ENCODE data around the gene SYCE3.

Gene SYCE3

DNA sequence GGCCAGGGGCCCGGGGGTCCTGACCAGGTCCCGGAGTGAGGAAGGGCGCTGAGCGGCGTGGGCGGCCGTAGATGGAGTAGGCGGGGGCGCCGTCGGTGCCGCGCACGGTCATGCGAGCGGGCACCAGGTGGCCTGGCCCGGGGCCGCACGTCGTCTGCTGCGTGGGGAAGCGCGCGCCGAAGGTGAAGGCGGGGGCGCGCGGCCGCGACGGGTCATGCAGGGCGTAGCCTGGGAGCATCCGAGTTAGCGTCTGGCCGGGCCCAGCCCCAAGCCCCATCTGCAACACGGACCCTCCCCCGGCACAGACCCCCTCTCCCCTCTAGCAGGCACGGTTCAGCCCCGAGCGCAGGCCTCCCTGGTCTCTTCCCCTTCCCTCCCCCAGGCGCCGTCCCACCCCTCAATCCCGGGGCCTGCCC is 31.2 kb downstream of the SYCE3 start:
- DNase-seq (ENCODE audit: low spot score), result peak; percentile 58

DNA sequence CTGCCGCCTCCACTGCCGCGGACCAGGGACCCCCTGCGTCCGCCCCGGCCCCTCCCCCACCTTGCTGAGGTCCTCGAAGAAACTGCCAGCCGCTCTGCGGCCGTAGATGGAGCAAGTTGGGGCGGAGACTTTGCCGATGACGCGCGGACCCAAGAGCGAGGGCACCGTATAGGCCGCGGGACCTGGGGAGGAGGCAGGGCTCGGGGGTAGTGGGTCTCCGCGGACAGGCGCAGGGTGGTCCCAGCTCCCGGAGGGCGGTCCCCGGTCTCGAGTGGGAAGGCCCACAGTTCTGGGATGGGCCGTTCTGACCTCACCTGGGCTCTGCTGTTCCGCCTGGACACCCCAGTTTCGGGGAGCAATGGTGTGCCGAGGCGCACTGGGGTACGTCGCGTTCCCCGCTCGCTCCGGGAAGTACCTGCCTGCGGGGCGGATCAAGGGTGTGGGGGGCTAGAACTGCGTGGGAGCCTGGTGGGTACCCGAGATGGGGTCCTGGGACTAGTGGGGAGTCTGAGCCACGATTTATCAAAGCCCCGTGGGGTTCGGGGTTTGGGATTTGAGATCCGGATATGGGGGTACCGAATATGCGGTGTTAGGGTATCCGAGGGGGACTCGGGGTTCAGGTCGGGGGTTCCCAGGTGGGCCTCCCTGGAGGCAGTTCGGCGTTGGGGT is 31.7 kb downstream of the SYCE3 start:
- DNase-seq (ENCODE audit: low spot score), result peak; percentile 78

DNA sequence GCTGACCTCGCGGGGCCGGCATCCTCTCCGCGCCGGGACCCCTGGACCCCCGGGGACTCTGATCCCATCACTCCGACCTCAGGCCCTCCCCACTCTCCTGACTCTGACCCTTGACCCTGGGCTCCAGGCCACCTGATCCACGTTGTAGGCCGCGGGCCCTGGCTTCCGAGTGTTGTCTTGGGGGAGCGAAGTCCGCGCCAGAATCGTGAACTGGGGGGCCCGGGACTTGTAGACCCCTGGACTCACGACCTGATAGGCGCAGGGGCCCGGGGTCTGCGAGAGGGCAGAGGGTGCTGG is 32.2 kb downstream of the SYCE3 start:
- DNase-seq (ENCODE audit: low spot score), result no peak

DNA sequence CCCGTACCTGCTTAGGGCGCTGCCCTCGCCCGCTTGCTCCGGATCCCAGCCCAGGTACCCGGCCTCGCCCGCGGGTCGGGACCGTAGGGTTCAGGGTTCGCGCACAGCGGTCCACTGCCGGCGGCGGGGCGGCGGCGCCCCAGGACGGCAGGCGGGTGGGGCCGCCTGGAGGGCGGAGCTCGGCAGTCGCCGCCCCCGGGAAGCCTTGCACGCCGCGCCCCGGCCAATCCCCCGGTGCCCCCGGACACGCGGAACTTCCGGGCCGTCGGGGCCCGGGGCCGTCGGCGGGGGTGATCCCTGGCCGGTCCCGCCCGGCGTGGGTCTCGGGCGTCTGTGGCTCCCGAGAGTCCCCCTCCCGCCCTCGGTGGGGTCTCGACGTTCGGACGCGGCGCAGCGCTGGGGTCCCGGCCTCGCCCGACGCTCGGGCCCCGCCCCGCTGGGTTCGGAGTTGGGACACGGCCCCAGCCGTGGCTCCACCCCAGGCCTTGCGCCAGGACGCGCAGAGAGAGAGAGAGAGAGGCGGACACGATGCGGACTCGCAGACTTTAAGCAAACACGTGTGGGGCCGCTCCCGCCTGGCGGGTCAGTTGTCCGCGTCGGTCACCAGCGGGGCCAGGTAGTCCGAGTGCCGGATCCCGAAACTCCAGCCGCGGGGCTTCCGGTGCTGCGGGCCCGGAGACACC is 32.7 kb downstream of the SYCE3 start, which contains the start of gene TYMP:
TSS of gene TYMP (minus strand) at position 116 of the 683 bp plus-strand sequence. CDS start 303 bp downstream, outside the sequence.
- DNase-seq (ENCODE audit: low spot score), result peak; percentile 63

- no peak for DNase-seq (ENCODE audit: low spot score)
Observed at GRCh38 chr22:50529416-50529896, 33.3 kb downstream of the SYCE3 start.

DNA sequence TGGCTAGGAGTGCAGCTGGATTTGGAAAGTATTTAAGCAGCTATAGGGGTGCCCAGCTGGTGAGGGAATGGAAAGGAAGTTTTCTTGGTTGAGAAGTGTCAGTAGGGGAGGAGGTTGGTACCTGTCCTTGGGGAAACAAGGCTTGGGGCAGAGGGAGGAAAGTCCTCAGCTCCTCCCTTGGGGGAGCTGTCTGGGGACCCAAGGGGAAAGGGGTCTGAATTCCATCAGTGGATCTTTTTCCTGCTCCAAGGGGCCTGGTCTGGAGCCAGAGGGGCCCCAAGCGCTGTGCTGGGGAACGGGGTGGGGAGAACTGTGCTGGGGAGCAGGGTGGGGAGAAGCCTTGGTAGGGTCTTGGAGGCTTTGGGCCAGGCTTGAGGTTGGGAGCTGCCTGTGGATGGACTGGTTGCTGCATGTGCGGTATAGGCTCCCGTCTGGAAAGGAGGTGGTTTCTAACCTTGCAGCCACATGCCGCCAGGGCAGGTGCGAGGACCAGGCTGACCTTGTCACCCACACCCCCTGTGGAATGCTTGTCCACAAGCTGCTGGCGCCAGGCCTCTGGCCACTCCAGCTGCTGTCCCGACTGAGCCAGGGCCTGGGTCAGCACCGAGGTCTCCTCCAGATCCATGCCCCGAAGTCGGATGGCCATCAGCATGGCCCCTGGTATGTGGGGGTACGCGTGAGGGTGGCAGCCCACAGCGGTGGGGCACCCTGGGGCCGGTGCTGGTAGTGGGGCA is 33.9 kb downstream of the SYCE3 start:
- no peak for DNase-seq (ENCODE audit: low spot score)

DNA sequence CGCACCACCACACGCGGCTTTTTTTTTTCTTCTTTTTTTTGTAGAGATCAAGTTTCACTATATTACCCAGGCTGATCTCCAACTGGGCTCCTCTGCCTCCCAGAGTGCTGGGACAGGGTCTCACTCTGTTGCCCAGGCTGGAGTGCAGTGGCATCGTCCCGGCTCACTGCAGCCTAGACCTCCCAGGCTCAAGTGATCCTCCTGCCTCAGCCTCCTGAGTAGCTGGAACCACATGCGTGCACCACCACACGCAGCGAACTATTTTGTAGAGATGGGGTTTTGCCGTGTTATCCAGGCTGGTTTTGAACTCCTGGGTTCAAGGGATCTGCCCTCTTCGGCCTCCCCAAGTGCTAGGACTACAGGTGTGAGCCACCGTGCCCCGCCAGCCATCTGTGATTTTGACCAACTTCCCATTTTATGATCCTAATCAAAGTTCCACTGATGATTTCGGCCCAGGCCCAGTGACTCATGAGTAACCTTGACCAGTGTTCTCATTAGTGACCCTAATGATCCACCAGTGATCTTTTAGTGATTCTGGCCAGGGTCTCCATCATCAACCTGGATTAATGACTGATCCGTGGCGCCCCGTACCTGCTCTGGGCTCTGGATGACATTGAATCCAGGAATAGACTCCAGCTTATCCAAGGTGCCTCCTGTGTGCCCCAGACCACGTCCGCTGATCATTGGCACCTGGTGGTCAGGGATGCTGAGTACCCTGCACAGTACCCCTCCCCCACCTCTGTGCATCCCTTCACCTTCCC is 34.6 kb downstream of the SYCE3 start:
- no peak for DNase-seq (ENCODE audit: low spot score)

DNA sequence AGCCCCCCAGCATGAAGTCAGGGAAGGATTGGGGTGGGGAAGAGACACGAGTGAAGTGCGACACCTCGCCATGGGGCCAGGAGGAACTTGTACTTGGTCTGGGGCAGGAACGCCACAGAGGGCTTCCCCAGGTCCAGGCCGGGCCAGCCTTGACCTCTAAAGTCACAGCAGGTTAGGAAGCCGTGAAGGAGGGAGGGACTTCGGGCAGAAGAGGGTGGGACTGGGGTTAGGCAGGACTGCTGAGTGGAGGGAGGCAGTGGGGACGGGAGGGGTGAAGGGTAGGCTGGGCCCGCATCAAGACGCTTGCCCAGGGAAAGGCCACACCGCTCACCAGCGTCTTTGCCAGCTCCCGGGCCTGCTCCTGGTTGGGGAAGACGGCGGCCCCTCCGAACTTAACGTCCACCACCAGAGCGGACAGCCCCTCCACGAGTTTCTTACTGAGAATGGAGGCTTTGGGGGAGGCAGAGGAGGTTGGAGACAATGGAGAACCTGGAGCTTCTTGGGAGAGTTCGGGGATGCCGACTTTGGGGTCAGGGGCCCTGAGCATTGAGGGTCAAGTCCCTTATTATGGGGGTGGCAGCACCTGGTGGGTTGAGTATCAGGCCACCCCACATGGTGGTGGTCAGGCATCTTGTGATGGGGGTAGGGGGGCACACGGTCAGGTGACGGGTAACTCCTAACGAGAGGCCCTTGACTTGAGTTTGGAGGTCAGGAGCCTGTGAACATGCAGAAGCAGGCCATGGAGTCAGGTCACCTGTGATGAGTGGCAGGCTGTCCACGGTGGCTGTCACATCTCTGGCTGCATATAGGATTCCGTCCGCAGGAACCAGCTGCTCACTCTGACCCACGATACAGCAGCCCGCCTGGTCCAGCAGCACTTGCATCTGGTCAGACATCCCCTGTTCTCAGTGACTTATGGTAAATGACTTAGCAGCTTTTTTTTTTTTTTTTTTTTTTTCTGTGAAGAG is 35.6 kb downstream of the SYCE3 start:
- no peak for DNase-seq (ENCODE audit: low spot score)

- peak; percentile 87 for DNase-seq (ENCODE audit: low spot score)
Observed at GRCh38 chr22:50526108-50526833, 36.4 kb downstream of the SYCE3 start.

DNA sequence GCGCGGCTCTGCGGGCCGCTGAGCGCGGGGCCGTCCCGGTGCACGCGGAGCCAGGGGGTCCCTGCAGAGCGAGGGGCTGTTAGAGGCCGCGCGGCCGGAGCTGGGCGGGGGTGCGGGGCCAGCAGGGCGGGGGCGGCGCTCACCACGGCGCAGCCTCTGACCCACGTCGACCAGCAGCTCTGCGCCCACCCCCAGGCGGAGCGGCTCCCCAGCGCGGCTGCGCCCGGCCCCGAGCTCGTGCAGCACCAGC is 36.9 kb downstream of the SYCE3 start:
- no peak for DNase-seq (ENCODE audit: low spot score)

DNA sequence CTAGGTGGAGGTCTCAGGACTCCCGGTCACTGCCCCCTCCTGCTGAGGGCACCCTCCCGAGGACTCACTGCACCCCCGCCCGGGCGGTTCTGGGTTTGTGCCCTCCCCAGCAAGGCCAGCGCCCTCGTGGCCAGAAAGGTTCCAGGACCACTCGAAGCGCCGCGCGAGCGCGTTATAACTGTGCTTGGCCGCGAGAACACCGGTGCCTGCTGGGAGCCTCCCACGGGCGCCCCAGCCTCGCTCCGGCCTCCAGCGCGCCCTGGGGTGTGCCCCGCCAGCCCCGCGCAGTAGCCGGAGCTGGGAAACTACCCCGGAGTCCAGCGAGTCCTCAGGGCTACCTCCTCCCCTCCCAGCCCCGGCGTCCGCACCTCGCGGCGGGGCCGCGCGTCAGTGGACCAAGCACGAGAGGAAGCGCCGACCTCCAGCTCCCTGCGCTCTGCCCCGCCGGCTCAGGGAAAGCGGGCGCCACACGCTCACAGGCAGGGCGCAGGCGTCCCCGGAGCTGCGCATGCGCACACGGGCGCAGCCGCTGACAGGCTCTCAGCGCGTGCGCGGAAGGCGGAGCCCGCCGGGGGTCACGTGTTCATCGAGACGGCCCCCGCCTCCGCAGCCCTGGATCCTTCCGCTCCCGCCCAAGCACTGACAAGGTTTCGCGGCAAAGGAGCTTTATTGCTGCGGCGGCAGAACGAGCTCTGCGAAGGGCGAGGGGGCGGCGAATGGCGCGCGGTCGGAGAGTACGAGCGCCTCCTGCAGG is 37.4 kb downstream of the SYCE3 start, which contains the start of gene SCO2:
TSS of gene SCO2 (minus strand) at position 495 of the 754 bp plus-strand sequence. CDS start 1,187 bp downstream, outside the sequence.
- DNase-seq (ENCODE audit: low spot score), result peak; percentile 98

- no peak for DNase-seq (ENCODE audit: low spot score)
Observed at GRCh38 chr22:50524676-50525103, 38.0 kb downstream of the SYCE3 start.

GRCh38 chr22:50523806-50524675 is 38.7 kb downstream of the SYCE3 start:
- DNase-seq (ENCODE audit: low spot score), result no peak

DNA sequence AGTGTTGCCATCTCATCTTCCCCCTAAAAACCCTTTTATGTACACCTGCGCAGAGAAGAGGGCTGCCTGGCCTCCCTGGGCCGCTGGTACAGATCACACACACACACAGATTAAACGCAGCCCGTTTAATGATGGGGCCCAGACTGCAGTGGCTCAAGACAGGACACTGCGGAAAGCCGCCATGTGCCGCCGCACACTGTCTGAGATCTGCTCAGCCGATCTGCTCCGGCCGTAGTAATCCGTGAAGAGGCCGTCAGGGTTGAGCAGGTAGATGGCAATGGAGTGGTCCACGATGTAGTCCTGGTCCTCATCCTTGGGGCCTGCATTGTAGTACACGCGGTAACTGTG is 39.3 kb downstream of the SYCE3 start:
- DNase-seq (ENCODE audit: low spot score), result no peak

GRCh38 chr22:50522806-50523438 is 39.8 kb downstream of the SYCE3 start:
- no peak for DNase-seq (ENCODE audit: low spot score)

DNA sequence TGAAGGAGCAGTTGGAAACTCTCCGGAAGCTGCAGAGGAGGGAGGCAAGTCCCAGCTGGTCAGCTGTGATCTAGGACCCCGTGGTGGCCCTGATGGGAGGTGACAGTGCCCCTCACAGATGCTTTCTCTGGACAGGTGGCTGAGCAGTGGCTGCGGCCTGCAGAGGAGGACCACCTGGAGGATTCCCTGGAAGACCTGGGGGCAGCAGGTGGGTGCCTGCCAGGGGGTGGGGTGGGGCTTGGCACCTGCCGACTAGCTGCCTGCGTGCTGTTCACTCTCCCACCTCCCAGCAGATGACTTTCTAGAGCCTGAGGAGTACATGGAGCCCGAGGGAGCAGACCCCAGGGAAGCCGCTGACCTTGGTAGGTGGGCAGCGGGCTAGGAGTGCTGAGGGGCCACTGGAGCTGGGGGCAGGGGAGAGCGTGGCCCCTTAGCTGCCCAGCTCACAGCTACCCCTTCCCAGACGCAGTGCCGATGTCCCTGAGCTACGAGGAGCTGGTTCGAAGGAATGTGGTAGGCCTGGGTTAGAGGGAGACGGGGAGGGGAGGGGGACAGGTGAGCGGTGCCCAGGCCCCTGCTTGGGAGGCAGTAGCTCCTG is 40.4 kb downstream of the SYCE3 start:
- no peak for DNase-seq (ENCODE audit: low spot score)

DNA sequence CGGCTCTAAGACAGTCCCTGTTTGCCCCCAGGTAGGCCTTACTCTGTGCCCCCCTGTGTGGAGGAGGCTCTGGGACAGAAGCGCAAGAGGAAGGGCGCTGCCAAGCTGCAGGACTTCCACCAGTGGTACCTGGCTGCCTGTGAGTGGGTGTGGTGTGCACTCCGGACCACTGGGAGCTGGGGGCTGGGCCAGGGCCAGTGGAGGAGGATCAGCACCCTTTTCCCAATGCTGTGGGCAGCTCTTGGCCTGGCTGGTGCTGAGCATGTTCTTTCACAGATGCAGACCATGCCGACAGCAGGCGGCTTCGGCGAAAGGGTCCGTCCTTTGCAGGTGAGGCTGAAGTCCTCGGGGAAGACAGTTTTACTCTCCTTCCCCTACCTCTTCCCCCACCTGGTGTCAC is 41.0 kb downstream of the SYCE3 start:
- no peak for DNase-seq (ENCODE audit: low spot score)

Data from CD4-positive, alpha-beta T cell treated with Interleukin-6 at 100 ng/mL for 8 hours (primary cell).